ENCODE measurements around the gene ACOT7. TPM values are rescaled to one million over a fixed set of nuclear protein-coding genes. Genes with fewer than 3 reads are reported as not detected.

Gene ACOT7
- polyA plus RNA-seq, 1 donor: 28.1 TPM

- no peak for DNase-seq
Measured at GRCh38 chr1:6347641-6348487, 45.7 kb downstream of the ACOT7 start.

- DNase-seq: no peak
Measured at GRCh38 chr1:6345460-6345859, 48.1 kb downstream of the ACOT7 start.

- no peak for DNase-seq
Measured at GRCh38 chr1:6345009-6345408, 48.6 kb downstream of the ACOT7 start.

- DNase-seq: no peak
Measured at GRCh38 chr1:6343506-6344405, 49.8 kb downstream of the ACOT7 start.

GRCh38 chr1:6342056-6342455 lies 51.5 kb downstream of the ACOT7 start:
- DNase-seq: no peak

GRCh38 chr1:6338695-6339094 lies 54.9 kb downstream of the ACOT7 start:
- no peak for DNase-seq

- DNase-seq: no peak
Measured at GRCh38 chr1:6336776-6337622, 56.6 kb downstream of the ACOT7 start.

GRCh38 chr1:6334261-6334993 lies 59.1 kb downstream of the ACOT7 start:
- DNase-seq: no peak

- no peak for DNase-seq
Measured at GRCh38 chr1:6332821-6333220, 60.7 kb downstream of the ACOT7 start.

GRCh38 chr1:6331543-6332273 lies 61.9 kb downstream of the ACOT7 start:
- DNase-seq: no peak

- no peak for DNase-seq
Measured at GRCh38 chr1:6330410-6330911, 63.1 kb downstream of the ACOT7 start.

GRCh38 chr1:6329851-6330250 lies 63.7 kb downstream of the ACOT7 start:
- no peak for DNase-seq

- no peak for DNase-seq
Measured at GRCh38 chr1:6329396-6329795, 64.2 kb downstream of the ACOT7 start.

- DNase-seq: no peak
Measured at GRCh38 chr1:6328696-6329095, 64.9 kb downstream of the ACOT7 start.

GRCh38 chr1:6328091-6328490 lies 65.5 kb downstream of the ACOT7 start:
- DNase-seq: no peak

- DNase-seq: no peak
Measured at GRCh38 chr1:6325482-6325881, 68.1 kb downstream of the ACOT7 start.

- DNase-seq: no peak
Measured at GRCh38 chr1:6322161-6322560, 71.4 kb downstream of the ACOT7 start.

- DNase-seq: no peak
Measured at GRCh38 chr1:6321205-6321604, 72.4 kb downstream of the ACOT7 start.

GRCh38 chr1:6317098-6317760 lies 76.3 kb downstream of the ACOT7 start:
- no peak for DNase-seq

Measured in left kidney (tissue), 2 donors.